Peyer's patch (tissue), 4 donors: ENCODE data around the gene AIDA.

Source experiments
- CTCF ChIP-seq, 6 experiments: fragments of 450-650 bp in 4 of 6; fragments of 200-600 bp in 2 of 6; sonication (generic) in 1 of 6; IDR thresholded peaks; one replicate each; pipeline ENCODE4 v1.5.1; 2017 to 2019; ENCODE audit warnings: antibody characterized with exemption in 6 of 6, mild to moderate bottlenecking in 3 of 6, moderate library complexity in 1 of 6
- POLR2A ChIP-seq, 2 donors: fragments of 450-650 bp; IDR thresholded peaks; one replicate each; pipeline ENCODE4 v1.5.1; 2017; ENCODE audit warnings: antibody characterized with exemption in 2 of 2, mild to moderate bottlenecking in 2 of 2, moderate library complexity in 2 of 2

DNA sequence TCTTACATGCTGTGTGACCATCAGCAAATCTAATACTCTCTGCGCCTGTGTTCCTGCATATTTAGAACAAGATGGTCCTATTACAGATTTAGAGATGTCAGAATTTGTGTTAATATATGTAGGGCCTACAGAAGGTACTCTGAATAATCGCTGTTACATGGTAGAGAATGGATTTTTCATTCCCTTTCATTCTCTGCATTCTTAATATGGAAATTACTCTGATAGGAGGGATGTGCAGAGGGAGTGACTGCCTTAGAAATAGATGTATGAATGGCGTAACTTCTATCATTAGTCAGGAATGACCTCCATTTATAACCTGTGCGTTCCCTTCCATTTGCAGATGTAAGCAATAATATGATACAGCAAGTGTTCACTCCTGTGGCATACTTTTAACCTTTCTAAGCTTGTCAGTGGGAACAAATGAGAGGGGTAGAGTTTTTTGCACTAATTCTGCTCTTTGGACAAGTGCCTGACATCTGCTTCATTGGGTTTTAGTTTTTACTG, 48.8 kb downstream of the AIDA start:
- TF ChIP-seq CTCF (IDR thresholded peaks at IDR 0.05) (no peak), POLR2A (IDR thresholded peaks at IDR 0.05) (no peak)
